Right ventricle myocardium inferior (tissue), 1 donor: ENCODE results near the gene KCNT1. TPM values are rescaled to one million over a fixed set of nuclear protein-coding genes. Genes with fewer than 3 reads are reported as not detected.
A peak's percentile ranks its signal among the peaks of the same experiment; 100 is the strongest.

ENCODE experiments used
- ATAC-seq: fragments of 200-7000 bp; cut with Tn5 transposase; one replicate; pipeline ENCODE4 v1.9.1; 2020; ENCODE audit warnings: mild to moderate bottlenecking, moderate library complexity
- DNase-seq: peaks from one replicate; pipeline ENCODE4 v3.0.0; 2021; ENCODE audit errors: missing footprints
- intact Hi-C: fragments of 100-400 bp; cut with DNase I; formaldehyde crosslinking; loops from one replicate; pipeline ENCODE4 v1.11.0; 2022
- total RNA-seq: library from RNA; stranded (reverse); fragmentation: NEBNext Ultra II Directional; extraction: Animal tissue kit (Norgen Biotek cat#: 25700); gene quantifications from one replicate; pipeline ENCODE4 v1.2.1, GENCODE V29; 2021
- donor health status: DM: no; HTN: yes; CAD: no; lungs with severe emphysema.

KCNT1 gene
- total RNA-seq, 1 donor from 2014 or later = 2.6 TPM

DNA sequence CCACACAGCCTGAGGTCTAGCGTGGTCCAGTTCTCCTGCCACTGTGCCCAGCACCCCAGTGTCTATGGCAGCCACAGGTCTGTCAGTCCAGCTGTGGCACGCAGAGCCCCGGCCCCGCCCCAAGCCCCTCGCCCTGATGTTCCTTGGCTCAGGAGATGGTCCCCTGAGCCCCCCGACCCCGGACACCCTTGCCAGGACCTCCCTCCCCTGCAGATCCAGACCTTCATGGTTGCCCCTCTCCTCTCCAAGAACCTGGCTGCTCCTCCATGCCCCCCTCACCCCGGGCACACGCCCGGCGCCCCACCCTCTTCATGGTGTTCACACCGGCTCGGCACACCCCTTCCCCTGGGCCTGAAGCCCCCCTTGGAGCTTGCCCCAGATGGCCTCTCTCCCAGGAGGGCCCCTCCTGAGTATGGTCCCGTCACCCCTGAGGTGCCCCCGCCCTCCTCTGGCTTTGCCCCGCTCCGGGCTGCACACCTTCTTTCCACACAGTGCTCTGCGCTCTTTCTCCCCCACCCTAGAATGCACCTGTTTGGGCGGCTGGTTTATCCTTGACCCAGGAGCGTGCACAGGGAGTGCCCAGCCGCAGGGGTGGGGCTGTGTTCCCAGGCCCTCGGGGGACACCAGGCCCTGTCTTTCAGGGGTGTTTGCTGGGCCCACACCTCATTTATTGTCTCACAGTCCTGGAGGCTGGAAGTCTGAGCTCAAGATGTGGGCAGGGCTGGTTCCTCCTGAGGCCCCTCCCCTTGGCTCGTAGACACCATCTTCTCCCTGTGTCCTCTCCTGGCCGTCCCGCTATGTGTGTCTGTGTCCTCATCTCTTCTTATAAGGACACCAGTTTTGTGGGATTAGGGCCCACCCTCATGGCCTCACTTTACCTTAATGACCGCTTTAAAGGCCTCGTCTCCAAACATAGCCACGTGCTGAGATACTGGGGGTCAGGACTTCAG, 37.6 kb downstream of the KCNT1 start:
- ATAC-seq (no peak), DNase-seq (no peak)
- intact Hi-C loops = no loop called here

DNA sequence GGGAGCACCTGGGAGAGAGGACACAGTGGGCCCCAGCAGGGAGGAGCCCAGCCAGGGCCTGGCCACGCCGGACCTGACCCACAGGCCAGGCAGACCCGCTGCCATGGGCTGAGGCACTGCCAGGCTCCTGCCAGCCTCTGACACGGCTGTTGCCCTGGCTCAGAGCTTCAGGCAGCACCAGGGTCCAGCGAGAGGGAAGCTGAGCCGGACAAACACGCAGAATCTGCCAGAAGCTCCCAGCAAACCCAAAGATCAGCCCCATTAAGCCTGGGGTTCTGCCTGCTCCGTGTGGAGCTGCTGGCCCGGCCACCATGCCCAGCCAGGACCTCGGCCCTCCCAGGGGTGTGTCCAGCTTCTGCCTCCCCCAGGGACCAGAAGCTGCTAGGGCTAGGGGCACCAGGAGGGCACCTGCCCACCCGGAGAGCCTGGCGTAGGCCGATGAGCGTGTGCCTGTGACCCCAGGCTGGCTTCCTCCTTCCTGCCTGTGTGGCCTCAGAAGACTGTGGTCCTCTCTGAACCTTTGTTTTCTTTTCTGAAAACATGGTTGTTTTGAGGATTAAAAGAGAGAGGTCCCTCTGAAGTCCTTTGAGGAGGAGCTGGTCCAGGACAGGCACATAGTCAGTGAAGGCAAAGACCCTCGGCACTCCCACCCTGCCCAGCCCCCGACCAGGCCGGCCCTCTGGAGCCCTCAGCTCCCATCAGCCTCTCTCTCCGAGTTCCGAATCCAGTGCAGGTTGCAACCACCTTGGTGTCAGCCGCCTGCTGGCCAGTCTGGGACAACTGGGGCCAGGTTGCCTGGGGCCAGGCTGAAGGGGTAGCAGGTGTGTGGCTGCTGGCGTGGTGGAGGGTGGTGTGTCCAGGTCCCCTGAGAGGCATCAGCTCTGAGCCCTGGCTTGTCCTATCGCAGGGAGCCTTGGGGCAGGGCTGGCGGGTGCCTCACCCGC, 39.6 kb downstream of the KCNT1 start:
- ATAC-seq = no peak
- no peak for DNase-seq
- intact Hi-C loops = no loop called here

DNA sequence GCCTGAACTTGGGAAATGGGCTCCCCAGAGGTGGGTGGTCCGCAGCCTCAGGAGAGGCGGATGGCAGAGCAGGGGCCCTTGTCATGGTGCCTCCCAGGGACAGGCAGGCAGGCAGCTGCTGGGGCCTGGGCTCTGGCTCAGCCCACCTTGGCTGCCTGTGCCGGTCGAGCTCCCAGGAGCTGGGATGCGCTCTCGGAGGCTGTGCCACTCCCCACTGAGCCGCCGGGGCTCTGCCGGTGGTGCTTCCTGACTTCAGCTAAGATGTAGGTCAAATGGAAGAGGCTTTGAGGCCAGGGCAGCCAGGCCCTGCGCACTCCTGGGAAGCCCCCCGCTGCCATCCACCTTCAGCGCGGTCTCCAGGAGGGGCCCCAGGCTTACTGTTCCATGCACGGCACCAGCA, 41.0 kb downstream of the KCNT1 start:
- ATAC-seq (no peak), DNase-seq (no peak)
- intact Hi-C loops = no loop called here

DNA sequence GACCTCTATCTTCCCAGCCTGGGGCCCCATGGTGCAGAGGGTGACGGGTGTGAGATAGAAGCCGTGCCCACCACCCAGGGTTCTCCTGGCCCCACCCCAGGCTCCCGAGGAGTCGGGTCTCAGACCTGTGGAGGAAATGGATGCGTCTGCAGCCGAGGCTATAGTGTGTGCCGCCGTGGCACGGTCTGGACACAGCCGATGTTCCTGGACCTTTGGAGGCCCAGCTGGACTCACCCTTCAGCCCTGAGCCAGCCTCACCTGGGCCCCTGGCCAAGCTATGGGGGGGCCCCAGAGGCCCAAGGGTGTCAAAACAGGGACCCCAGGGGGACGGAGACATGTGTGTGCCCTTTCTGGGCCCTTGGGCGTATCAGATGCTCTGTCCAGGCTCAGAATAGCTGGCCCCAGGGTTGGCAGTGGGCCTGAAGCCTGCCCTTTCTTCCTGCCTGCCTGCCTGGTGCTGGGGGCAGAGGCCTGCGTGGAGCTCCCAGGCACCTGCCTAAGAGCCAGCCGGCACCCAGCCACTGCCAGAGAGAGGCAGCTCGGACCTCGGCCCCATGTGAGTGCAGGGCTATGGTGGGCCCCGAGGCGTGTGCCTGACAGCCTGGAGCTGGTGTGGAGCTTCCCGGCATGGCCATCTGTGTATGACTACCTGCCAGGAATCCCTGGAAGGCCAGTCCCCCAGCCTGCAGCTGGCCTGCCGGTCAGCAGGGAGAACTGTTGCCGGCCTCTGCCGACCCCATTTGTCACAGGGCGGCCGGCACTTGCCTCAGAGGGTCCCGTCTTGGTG, 41.8 kb downstream of the KCNT1 start:
- no peak for DNase-seq
- peak; percentile 74 for ATAC-seq
- intact Hi-C loops = loop anchor here (2.0 kb wide), 1 partner anchor 45 kb away; no protein-coding TSS in a partner anchor

DNA sequence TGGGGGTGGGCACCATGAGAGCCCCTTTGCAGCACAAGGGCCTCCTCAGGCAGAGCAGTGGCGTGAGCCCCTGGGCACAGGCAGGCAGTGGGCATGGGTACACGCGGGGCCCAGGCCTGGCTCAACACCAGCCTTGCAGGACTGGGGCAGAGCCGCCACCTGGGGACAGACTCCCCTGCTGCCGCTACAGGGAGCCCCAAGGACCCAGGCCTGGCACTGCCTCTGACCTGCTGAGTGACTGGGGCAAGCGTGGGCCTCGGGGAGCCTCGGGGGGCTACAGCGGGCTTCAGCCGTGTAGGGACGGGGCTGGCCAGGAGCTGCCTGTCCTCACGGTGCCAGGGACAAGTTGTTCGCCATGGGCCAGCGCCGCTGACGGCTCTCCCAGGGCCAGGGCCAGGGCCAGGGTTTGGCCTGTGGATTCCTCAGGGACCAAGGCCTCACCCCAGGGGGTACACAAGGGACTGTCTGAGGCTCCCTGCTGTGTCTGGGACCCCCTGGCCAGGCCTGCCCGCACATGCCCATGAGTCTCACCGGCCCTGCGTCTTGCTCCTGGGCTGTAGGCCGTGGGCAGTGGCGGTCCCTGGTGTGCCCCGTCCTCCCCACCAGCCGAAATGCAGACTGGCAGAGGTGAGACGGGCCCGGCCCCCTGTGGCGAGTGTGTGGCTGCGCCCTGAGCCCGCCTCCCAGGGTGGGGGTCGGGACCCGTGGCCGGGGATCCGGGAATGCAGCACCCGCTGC, 42.5 kb downstream of the KCNT1 start:
- intact Hi-C loops = loop anchor here (2.0 kb wide), 1 partner anchor 44 kb away; no protein-coding TSS in a partner anchor
- DNase-seq = no peak

DNA sequence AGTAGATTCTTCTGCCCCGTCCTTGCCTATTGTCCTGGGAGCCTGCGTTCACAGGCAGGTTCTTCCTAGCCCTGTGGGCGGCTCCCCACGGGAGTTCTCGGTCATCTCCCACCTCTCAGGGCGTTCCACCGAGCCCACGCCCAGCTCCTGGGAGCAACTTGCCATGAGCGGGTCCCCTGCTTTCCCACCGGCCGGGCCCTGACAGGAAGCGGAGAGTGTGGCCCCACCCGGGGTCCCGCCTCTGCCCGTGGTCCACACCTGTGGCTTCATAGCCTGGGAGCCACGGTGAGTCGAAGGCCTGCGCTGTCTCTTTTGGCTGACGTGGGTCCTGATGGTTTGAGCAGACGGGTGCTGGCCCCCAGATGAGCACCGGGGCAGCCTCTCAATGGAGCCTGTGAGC, 43.2 kb downstream of the KCNT1 start:
- intact Hi-C loops = loop anchor here (2.0 kb wide), 1 partner anchor 44 kb away; no protein-coding TSS in a partner anchor

More for the DNA sequence above, 42.5 kb downstream of the KCNT1 start:
- peak; percentile 4 for ATAC-seq

DNA sequence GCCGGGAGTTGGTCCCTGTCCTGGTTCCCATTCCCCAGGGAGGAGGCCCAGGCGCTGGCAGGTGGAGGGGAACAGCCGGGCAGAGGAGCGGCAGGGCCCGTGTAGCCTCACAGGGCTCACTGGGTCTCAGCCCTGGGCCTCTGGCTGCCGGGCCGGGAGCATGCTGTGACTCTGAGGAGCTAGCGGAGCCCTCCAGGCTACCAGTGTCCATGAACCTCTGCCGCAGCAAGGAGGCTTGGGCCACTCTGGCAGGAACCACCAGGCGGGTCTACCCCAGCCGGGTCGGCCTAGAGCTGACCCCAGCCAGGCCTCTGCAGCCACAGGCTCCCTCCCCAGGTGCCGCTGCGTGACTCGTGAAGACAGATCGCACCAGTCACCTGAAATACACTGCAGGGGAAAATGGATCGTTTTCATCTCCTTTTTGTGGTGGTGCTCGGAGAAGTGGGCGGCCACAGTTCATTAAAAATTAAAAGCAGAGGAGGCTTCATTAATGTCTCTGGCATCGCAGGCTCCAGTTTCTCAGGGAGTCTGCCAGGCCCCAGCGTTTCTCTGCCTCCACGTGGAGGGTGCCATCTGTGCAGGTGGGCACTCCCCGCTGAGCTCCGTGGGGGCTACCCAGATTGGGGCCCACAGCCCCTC, 43.8 kb downstream of the KCNT1 start:
- no peak for DNase-seq
- intact Hi-C loops = loop anchor here (2.0 kb wide), 1 partner anchor 43 kb away; no protein-coding TSS in a partner anchor
- ATAC-seq = no peak

More for the DNA sequence above, 43.2 kb downstream of the KCNT1 start:
- DNase-seq = no peak
- no peak for ATAC-seq

DNA sequence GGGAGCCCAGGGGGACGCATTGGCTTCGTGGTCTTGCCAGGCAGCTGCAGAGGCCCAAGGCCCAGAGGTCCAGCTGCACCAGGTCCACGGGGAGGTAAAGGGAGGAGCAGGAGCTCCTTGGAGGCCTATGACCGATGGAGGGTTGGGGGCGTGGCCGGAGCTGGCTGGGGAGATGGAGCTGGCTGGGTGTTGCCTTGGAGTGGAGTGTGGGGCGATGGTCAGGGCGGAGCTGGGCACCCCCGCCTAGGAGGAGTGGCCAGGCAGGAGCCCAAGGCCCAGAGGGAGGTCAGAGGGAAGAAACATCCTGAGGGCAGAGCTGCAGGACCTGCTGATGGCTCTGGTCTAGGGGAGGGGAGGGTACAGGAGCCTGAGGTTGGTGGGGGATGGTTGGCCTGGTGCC, 44.6 kb downstream of the KCNT1 start:
- intact Hi-C loops = no loop called here

DNA sequence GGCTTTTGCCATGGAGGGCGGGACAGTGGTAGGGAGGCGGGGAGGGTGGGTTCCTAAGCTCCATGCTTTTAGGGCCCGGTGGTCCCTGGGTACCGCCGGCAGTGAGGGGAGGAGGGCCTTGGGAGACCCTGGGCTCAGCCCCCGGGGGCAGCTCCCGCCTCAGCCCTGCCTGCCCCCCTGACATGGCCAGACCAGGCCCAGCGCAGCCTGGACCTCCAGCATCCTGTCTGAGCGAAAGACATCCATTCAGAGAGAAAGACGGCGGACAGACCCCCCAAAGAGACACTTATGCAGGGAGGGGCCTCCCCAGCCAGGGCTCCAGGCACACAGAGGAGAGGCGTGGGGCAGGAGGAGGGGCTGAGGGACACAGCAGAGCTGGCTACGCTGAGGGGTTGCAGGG, 45.3 kb downstream of the KCNT1 start:
- intact Hi-C loops = no loop called here
- ATAC-seq = no peak
- no peak for DNase-seq

More for the DNA sequence above, 44.6 kb downstream of the KCNT1 start:
- no peak for ATAC-seq
- no peak for DNase-seq

DNA sequence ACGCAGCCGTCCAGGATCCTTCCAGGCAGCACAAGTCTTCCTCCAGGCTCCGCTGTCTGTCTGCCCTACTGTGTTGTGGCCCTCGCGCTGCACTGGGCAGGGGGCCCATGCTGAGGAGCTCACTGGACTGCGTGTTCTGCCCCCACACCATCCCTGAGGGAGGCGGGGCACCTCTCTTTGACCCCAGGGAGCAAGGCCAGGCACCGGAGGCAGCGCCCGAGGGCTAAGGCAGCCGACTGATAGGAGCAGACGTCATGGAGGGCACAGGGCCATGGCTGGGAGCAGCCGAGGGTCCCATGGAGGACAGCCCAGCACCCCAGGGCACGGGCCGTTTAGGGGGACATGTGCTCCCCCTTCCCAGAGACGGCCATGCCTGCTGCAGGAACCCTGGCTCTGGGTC, 46.7 kb downstream of the KCNT1 start:
- ATAC-seq = no peak
- DNase-seq = no peak
- intact Hi-C loops = no loop called here

DNA sequence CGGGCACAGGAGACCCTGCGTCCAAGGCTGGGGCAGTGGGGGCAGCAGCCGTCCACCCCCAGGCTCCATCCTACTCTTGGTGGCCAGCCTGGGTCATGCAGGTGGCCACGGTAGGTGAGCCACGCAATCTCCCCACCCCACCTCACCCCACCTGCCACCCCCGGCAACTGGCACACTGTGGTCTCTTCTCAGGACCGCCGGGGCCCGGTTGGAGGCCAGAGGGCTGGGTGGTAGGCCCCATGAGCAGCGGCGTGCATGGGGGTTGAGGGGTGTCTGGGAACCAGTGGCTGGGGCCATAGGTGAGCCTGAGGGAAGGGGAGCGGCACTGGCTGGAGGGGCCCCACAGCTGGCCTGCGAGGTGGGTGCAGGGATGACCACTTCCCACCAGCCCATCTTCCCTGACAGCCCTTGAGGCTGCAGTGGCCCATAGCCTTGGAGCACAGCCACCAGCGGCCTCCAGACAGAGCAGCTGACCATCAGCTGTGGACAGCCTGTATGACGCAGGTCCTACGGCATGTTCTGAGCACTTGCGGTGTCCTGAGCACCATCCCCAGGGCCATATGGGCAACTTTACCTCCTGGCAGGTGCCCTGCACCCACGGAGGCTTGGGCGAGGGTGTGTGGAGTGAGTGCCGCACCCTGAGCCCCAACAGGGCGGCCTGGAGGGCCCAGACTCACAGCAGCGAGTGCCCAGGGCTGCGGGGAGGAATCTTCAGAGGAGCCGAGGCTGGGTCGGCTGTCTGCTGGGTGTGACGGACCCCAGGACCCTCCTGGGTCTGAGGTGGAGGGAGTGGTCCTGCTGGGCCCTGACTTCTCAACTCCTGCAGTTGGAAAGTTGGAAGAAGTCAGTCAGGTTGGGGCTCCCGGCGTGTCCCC, 47.4 kb downstream of the KCNT1 start:
- no peak for DNase-seq
- intact Hi-C loops = no loop called here
- no peak for ATAC-seq

DNA sequence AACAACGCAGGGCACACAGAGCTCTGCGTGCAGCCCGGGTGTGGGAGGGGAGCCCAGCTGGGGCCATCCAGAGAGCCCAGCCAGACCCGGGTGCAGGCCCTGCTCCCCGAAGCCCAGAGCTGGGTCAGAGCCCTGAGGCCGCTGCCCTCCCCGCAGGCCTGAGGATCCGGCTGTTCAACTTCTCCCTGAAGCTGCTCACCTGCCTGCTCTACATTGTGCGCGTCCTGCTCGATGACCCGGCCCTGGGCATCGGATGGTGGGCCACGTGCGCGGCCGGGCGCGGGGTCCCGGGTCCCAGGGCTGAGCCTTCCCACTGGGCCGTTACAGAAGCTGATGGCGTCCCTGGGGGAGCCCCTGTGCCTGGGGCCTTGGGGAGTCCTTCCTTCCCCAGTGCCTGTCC, 48.8 kb downstream of the KCNT1 start:
- ATAC-seq (no peak), DNase-seq (no peak)
- intact Hi-C loops = no loop called here

DNA sequence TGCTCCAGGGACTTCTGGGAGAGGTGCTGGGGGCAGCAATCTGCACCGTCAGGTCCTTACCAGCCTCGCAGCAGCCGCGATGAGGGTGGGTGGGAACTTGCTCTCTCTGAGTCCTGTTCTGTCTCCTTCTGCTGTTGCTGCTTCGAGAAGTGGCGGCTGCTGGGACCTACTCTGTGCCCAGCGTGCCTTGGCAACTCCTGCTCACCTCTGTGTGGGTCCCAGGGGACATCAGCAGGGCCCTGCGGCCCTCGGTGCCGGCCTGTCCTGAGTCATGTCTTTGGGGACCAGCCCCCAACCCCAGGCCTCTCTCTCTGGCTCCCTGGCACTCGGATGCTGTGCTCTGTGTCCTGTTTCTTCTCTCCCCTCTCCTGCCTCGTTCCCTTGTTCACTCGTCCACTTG, 49.5 kb downstream of the KCNT1 start:
- ATAC-seq (no peak), DNase-seq (no peak)
- intact Hi-C loops = no loop called here

DNA sequence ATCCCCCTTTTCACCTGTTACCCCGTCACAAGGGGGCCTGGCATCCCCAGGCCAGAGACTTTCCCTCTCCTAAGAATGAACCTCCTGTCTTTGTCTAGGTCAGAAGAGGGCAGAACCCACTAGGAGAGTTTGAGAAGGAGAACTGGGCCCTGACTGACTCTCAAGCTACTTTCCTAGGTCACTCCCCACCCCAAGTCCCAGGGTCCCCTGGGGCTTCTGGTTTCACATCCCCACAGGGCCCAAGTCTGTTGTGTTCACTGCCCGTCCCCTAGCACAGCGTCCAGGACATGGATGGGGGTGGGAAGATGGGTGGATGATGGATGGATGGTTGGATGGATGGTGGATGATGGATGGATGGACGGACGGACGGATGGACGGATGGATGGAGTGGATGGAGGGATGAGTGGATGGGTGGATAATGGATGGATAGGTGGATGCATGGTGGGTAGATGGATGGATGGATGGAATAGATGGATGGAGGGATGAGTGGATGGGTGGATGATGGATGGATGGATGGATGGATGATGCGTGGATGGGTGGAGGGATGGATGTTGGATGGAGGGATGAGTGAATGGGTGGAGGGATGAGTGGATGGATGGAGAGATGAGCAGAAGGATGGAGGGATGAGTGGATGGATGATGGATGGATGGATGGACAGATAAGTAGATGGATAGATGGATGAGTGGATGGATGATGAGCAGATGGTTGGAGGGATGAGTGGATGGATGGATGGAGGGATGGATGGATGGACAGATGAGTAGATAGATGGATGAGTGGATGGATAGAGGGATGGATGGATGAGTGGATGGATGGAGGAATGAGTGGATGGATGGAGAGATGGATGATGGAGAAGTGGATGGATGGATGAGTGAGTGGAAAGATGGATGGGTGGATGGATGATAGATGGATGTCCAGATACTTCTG, 50.6 kb downstream of the KCNT1 start:
- intact Hi-C loops = no loop called here
- ATAC-seq = no peak
- no peak for DNase-seq

DNA sequence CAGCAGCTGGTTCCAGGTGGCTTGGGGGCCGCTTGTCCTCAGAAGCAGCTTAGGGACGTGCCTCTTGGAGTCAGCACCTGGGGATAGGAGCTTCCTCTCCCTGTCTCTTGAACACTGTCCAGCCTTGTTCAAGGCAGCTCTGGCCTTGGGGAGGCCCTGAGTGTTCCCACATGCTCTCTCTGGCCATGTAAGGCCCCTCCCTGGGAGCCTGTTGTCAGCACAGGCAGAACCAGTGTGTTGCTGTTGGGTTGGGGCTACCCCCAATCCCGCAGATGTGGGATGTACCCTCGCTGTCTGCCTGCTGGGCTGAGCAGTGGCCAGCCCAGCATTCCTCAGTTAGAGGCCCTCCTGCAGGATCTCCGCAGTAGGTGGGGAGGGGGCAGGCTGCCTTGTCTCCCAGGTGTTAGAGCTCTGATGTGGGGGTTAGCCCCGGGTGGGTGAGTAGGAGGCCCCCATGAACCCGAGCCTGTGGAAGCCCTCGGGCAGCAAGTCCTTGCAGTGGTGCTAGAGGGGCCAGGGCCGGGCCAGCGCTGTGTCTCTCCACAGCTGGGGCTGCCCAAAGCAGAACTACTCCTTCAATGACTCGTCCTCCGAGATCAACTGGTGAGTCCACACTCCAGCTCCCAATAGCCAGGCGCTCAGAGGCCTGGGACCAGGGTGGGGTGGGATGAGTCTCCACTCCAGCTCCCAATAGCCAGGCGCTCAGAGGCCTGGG, 51.6 kb downstream of the KCNT1 start:
- intact Hi-C loops = no loop called here
- no peak for DNase-seq
- ATAC-seq = no peak
